Cardiac septum (tissue), 1 donor: ENCODE measurements around the gene SRGAP1. TPM values are rescaled to one million over a fixed set of nuclear protein-coding genes. Genes with fewer than 3 reads are reported as not detected.

Experiments
- DNase-seq: peaks from one replicate; pipeline ENCODE4 v3.0.0-alpha.2; 2020; ENCODE audit warnings: low spot score
- intact Hi-C: fragments of 100-400 bp; cut with DNase I; formaldehyde crosslinking; loops from one replicate; pipeline ENCODE4 v1.14.0; 2022
- total RNA-seq: library from RNA; stranded (reverse); fragmentation: NEBNext Ultra II Directional; extraction: Animal tissue kit (Norgen Biotek cat#: 25700); gene quantifications from one replicate; pipeline ENCODE4 v1.2.1, GENCODE V29; 2021
- donor health status: DM: no; HTN: no; CAD: no.

Gene SRGAP1
- total RNA-seq, 1 donor from 2014 or later: 5.9 TPM

- intact Hi-C loops: no loop called here
- DNase-seq: no peak
Measured at GRCh38 chr12:63949902-63950301, 105.4 kb downstream of the SRGAP1 start.

DNA sequence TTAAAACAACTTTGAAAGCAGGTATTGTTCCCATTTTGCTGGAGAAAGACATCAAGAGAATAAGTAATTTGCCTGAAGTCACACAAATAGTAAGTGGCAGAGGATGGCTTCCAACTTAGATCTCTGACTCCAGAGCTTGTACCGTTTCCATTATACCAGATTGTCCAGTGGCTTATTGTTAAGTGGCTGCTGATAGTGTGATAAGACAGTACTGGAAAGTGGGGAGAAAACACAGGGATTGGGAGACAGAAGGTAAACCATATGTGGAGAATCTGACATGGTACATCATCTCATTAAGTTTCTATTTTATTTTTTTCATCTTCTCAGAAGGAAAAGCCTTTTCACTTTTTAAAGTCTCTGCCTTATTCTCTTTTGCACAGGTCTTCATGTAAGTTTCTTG is 108.5 kb downstream of the SRGAP1 start:
- intact Hi-C loops: no loop called here
- no peak for DNase-seq

DNA sequence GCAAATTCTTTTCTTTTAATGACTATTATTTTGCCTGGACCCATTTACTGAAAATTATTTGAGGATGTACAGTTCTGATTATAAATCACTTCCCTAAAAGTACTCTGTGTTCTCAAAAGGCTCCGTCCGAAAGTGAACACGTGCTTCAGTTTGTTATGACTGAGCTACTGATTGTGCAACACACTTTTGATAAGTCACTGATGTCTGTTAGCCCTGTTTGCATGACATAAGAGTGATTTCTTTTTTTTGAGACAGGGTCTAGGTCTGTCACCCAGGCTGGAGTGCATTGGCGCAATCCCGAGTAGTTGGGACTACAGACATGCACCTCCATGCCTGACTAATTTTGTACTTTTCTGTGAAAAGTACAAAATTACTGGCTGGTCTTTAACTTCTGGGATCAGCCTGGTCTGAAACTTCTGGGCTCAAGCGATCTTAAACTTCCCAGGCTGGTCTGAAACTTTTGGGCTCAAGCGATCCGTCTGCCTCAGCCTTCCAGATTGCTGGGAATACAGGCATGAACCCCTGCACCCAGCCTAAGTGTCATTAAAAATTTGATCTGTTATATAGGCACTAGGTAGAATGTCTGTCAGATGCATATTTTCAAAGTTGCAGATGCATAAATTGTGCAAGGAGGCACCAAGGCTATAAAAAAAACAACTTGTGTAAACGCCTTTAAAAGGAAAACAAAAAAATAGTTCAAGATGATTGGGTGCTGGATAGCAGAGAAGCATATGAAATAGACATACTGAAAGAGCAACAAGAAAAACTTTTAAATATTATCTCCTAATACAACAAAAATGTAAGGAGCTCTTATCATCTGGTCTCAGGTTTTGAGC is 111.5 kb downstream of the SRGAP1 start:
- intact Hi-C loops: no loop called here
- no peak for DNase-seq

- DNase-seq: no peak
- intact Hi-C loops: no loop called here
Measured at GRCh38 chr12:63957496-63957895, 113.0 kb downstream of the SRGAP1 start.

DNA sequence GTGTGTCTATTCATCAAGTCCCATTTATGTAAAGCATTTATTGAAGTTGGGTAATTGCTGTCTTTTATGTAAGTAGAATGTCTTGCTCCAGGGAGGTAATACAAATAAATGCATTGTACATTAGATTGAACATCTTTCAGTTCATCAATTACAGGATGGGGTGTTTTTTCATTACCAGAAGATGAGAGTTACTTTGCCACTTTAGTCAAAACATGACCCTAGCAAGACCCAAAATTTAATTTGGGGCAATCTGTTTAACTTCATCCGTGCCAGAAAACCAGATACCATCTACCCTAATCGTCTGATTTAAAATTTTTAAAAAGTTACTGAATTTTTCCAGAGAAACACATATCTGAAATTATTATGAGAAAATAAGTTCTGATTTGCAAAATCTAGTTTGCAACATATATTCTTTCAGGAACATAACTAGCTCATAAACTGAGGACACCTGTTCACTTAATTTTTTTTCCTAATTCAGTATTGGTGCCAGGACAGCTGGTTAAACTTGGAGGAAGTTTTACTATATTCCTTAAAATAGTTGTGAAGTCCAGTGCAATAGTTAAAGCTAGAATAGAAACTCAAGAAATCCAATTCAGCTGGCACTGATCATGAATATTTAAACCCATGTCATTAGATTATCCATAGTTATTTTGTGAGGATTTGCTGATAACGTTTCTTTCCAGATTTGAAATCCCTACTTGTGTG is 114.5 kb downstream of the SRGAP1 start:
- intact Hi-C loops: no loop called here
- no peak for DNase-seq

DNA sequence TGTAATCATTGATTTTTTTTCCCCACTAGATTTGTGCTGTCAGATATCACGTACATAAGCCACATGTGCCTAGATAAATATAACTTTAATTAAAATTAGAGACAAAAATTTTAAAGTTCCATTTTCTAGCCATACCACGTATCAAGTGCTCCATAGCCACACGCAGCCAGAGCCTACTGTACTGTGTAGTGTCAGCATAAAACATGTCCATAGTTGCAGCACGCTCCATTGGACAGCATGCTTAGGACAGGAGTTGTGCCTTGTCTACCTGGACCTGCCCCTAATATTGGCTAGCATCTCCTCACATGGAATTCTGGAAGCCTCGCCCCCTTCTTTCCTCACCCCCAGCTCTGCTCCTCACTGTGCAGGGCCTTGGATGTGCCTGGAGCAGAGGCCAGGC is 116.5 kb downstream of the SRGAP1 start:
- intact Hi-C loops: no loop called here
- DNase-seq: no peak

GRCh38 chr12:63961543-63961942 is 117.0 kb downstream of the SRGAP1 start:
- intact Hi-C loops: no loop called here
- no peak for DNase-seq

DNA sequence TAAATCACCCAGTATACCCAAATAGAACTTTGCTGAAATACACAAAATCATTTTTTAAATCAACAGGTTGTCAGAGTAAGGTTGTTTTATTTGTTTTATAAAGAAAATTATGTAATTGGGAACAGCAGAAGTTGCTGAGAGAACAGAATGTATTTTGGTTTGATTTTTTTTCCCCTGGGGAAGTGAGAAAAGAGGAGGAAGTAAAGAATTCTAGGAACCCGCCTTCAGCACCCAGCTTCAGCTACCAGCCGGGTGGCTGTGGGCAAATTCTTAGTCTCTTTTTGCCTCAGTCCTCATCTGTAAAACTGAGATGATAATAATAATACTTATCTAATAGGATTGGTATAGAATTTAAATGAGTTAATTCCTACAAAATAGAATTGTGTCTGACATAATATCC is 119.4 kb downstream of the SRGAP1 start:
- intact Hi-C loops: no loop called here
- no peak for DNase-seq

- no peak for DNase-seq
- intact Hi-C loops: no loop called here
Measured at GRCh38 chr12:63964301-63964700, 119.8 kb downstream of the SRGAP1 start.

DNA sequence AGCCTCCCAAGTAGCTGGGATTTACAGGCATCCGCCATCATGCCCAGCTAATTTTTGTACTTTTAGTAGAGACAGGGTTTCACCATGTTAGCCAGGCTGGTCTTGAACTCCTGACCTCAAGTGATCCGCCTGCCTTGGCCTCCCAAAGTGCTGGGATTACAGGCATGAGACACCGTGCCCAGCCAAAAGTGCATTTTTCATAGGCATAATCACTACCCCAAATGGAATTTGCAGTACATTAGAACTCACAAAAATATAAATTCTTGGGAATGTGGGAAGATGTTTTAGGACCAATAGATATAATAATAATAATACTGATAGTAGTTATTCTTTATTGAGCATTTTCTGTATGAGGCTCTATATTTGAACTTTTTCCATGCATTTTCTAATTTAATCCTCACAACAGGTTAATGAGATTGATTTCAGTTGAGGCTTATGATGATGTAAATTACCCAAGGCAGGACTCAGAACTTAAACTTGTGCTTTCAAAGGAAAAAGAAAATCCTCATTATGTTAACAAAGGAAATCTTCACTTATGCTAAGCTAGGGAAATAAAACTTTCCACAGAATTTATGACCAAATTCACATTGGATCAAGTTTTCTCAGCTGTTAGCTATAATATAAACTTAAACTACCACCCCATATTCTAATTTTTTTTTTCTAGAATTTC is 121.6 kb downstream of the SRGAP1 start:
- intact Hi-C loops: no loop called here
- no peak for DNase-seq

DNA sequence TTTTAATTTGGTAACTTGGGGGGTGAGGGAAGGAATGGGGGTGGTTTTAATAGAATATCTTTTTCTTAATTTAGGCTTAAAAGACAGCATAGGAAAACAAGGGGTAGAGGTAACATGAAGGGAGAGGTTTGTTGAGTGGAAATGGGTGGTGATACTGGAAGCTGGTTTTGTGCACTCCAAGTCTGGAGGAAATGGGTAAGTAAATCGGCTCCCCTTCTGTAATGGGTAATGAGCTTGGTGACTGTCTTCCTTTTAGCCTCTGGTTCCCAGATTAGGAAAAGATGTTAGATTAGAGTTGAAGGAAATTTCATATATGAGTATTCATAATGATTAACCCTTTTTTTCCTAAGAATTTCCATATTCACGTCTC is 122.1 kb downstream of the SRGAP1 start:
- intact Hi-C loops: no loop called here
- no peak for DNase-seq

DNA sequence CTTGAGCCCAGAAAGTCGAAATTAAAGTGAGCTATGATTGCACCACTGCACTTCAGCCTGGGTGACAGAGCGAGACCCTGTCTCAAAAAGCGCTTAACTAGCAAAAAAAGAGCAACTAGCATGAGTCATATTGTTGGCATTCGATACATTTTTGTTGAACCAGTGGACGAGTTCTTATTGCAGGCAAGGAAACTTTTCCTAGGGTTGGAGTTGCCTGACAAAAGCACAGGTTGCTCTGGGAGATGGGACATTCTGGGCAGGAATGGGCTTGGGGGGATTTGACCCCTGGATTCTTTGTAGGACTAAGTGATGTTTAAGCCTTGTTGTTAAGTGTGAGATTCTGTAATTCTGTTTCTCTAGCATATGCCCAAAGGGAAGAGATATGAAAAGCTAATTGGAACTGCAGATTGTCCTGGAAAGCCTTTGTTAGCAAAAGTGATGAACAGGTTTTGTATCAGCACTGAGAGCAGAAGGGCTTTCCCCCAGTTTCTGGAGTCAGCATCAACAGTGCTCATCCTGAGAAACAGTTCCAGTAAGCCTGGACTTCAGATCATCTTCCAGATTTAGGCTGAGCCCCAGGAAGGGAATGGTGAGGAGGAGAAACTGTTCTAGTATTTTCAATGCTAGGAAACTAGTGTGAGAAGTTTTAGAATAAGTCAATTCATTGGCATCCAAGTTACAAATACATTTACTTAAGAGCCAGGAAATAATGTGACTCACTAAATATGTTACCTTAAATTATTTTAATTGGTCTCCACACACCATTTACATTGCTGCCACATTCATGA is 123.1 kb downstream of the SRGAP1 start:
- intact Hi-C loops: no loop called here
- DNase-seq: no peak

- no peak for DNase-seq
- intact Hi-C loops: no loop called here
Measured at GRCh38 chr12:63968673-63969072, 124.2 kb downstream of the SRGAP1 start.

GRCh38 chr12:63976902-63977395 is 132.4 kb downstream of the SRGAP1 start:
- no peak for DNase-seq
- intact Hi-C loops: no loop called here

- DNase-seq: no peak
- intact Hi-C loops: no loop called here
Measured at GRCh38 chr12:63977441-63977840, 132.9 kb downstream of the SRGAP1 start.

DNA sequence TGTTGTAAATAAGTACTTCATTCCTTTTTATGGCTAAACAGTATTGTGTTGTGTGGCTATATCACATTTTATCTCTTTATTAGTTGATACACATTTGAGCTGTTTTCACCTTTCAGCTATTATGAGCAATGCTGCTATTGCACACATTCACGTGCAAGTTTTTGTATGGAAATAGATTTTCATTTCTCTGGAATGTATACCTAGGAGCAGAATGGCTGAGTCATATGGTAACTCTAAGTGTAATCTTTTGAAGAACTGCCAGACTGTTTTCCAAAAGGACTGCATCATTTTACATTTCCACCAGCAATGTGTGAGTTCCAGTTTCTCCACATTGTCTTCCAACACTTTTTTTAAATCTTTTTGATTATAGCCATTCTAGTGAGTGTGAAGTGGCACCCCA is 134.0 kb downstream of the SRGAP1 start:
- no peak for DNase-seq
- intact Hi-C loops: no loop called here

DNA sequence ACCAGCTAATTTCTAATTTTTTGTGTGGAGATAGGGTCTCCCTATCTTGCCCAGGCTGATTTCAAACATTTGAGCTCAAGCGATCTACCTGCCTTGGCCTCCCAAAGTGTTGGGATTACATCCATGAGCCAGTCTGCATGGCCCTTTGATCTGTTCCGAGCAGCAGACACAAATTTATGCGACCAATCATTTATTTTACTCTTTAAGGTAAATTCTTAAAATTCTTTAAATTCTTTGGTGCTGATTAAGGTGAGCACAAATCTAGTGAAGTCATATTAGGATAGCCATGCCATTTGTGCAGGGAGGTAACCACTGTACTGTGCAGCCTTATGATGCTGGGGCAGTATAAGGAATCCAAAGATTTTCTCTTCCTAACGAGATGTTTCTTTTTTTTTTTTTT is 135.7 kb downstream of the SRGAP1 start:
- no peak for DNase-seq
- intact Hi-C loops: no loop called here

- DNase-seq: no peak
- intact Hi-C loops: no loop called here
Measured at GRCh38 chr12:63981343-63981742, 136.8 kb downstream of the SRGAP1 start.

GRCh38 chr12:63982604-63983295 is 138.2 kb downstream of the SRGAP1 start:
- no peak for DNase-seq
- intact Hi-C loops: no loop called here
